Osteoblast (primary cell): Measurements from ENCODE around the gene FBXL15. TPM values are rescaled to one million over a fixed set of nuclear protein-coding genes. Genes with fewer than 3 reads are reported as not detected.

Source experiments
- DNase-seq: peaks from one replicate; pipeline ENCODE4 v3.0.0; 2011; ENCODE audit warnings: low spot score, mixed read lengths; ENCODE audit not compliant: insufficient read length; ENCODE audit errors: missing footprints
- H2AFZ ChIP-seq: 2 replicates; pipeline ENCODE4 v1.6.0; 2011; ENCODE audit warnings: mild to moderate bottlenecking, low read length
- H3K27ac ChIP-seq: 2 replicates; pipeline ENCODE4 v1.5.1; 2011; ENCODE audit warnings: mild to moderate bottlenecking, low read depth, low read length, moderate library complexity
- H3K27me3 ChIP-seq: 2 replicates; pipeline ENCODE4 v1.6.0; 2012; ENCODE audit warnings: mild to moderate bottlenecking, control low read depth, inconsistent platforms, low read length, moderate library complexity; ENCODE audit not compliant: insufficient read depth
- H3K36me3 ChIP-seq: 2 replicates; pipeline ENCODE4 v1.5.1; 2011; ENCODE audit warnings: mild to moderate bottlenecking, low read length, control low read depth, moderate library complexity; ENCODE audit not compliant: insufficient read depth
- H3K4me1 ChIP-seq: 2 replicates; pipeline ENCODE4 v1.5.1; 2011; ENCODE audit warnings: mild to moderate bottlenecking, low read length, control low read depth, moderate library complexity; ENCODE audit not compliant: insufficient read depth
- H3K4me2 ChIP-seq: 2 replicates; pipeline ENCODE4 v1.6.0; 2011; ENCODE audit warnings: mild to moderate bottlenecking, low read length; ENCODE audit not compliant: insufficient read depth
- H3K4me3 ChIP-seq: fragments of 200-600 bp; sonication (generic); 3 replicates; pipeline ENCODE4 v1.5.1; 2012; ENCODE audit warnings: mild to moderate bottlenecking, low read length, inconsistent platforms; ENCODE audit not compliant: insufficient read depth
- H3K79me2 ChIP-seq: 2 replicates; pipeline ENCODE4 v1.6.0; 2012; ENCODE audit warnings: mild to moderate bottlenecking, low read length, control low read depth, inconsistent platforms; ENCODE audit not compliant: insufficient read depth
- H3K9me3 ChIP-seq: 2 replicates; pipeline ENCODE4 v1.5.1; 2011; ENCODE audit warnings: low read depth, low read length, control low read depth
- H4K20me1 ChIP-seq: 2 replicates; pipeline ENCODE4 v1.6.0; 2012; ENCODE audit warnings: mild to moderate bottlenecking, low read length, control low read depth; ENCODE audit not compliant: insufficient read depth
- CTCF ChIP-seq: IDR thresholded peaks from 2 replicates; pipeline ENCODE4 v1.5.1; 2011; ENCODE audit warnings: mild to moderate bottlenecking, low read depth, low read length, moderate library complexity; ENCODE audit errors: extremely low read depth
- total RNA-seq: library from RNA; depleted of rRNA; stranded (reverse); fragments of >200 nt; gene quantifications from 2 replicates; pipeline ENCODE4 v1.2.3, GENCODE V29; 2012

The FBXL15 gene
- total RNA-seq, 1 donor: 9.4 TPM

DNA sequence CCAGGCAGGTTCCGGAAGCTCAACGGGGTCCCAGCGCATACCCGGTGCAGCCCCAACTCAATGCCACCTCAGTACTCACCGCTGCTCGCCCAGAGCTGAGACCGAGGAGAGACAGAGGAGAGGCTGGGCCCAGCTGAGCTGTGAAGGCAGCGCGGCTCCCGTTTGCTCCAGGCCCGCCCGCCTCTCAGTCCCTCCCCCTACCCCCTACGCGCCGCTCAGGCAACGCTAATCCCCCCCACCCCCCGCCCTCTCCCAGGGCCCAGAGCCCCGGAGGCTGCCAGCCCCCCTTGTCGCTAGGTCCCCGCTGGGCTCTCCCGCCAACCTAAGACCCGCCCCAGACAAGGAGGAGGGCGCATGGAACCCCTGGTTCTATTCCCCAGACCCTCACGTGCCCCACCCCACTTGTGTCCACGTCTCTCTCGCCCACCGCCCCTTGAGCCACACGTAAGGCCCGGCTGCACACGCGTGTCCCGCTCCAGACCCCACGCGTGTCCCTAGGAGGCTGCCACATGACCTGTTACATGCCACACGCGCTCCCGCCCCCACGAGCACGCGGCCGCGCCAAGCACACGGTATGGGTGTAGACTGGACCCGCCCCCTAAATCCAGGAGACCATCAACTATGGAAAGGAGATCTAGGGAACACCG, 1.9 kb upstream of the FBXL15 start, which contains the start of gene PSD:
PSD (minus strand) TSS at position 164 of the 647 bp plus-strand sequence. CDS start 1,747 bp downstream, outside the sequence.
- peak within 1 kb of the TSS; percentile 78 for H3K4me3 ChIP-seq
- peaks cover 28% of the 10 kb centered on the region for H3K27me3 ChIP-seq
- peaks cover 5% of the 10 kb centered on the region for H4K20me1 ChIP-seq
- H3K4me2 ChIP-seq: peak within 1 kb of the TSS; percentile 89
- H3K9me3 ChIP-seq: no peaks in the 10 kb centered on the region
- TF ChIP-seq CTCF: no peak
- H2AFZ ChIP-seq: no peak within 1 kb of the TSS
- peaks cover 20% of the 10 kb centered on the region for H3K4me1 ChIP-seq
- H3K36me3 ChIP-seq: peaks cover 8% of the 10 kb centered on the region
- no peak within 1 kb of the TSS for H3K27ac ChIP-seq
- DNase-seq: peak; percentile 43
- H3K79me2 ChIP-seq: peaks cover 8% of the 10 kb centered on the region

DNA sequence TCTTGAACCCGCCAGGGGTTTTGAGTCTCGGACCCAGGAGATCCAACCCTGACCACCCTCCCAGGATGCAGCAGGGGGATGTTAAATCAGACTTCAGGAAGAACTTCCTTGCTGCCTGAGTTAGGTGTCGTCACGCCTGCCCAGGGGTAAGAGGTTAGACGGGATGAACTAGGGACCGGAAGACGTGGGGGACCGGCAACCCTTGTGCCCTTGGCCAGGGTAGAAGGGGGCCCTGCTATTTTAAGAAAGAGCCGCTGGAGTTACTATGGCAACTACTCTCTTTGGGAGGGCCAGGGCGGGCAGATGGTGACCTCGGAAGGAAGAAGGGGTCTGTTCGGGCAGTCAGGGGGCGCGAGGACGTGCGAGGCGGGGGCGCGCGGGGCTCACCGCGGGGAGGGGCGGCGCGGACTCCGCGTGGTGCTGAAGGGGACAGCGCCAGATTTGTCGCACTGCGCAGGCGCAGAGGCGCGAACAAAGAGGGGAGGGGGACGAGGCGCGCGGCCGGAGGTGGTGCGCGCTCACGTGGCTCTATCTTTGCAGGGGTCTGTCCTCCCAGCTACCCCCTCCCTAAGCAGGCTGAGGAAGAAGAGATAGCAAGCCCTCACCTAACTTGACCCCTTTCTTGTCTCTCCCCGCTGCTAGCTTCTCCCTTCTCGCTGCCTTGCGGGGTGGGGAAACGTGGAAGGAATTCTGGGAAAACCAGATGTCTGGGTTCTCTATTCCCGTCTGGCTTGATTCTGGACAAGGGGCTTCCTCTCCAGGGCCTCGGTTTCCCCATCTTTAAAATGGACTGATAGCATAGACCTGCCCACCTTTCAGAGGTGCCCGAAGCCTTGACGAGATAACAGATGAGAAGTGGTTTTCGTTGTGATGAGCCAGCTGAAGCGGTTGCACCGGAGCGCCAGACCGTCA, 1.1 kb upstream of the FBXL15 start:
- peaks cover 5% of the 10 kb centered on the region for H4K20me1 ChIP-seq
- peak; percentile 94 for DNase-seq
- TF ChIP-seq CTCF: no peak
- H3K4me3 ChIP-seq: peak overlapping the region; percentile 78
- peaks cover 10% of the 10 kb centered on the region for H3K36me3 ChIP-seq
- peaks cover 20% of the 10 kb centered on the region for H3K4me1 ChIP-seq
- H3K9me3 ChIP-seq: no peaks in the 10 kb centered on the region
- peaks cover 26% of the 10 kb centered on the region for H3K27me3 ChIP-seq
- no peak overlapping the region for H3K27ac ChIP-seq
- peak overlapping the region; percentile 6 for H2AFZ ChIP-seq
- peaks cover 8% of the 10 kb centered on the region for H3K79me2 ChIP-seq
- H3K4me2 ChIP-seq: peak overlapping the region; percentile 89

- Histone ChIP-seq H3K79me2 (peaks cover 8% of the 10 kb centered on the region), H3K4me2 (peak overlapping the region; percentile 89), H3K36me3 (peaks cover 10% of the 10 kb centered on the region), H4K20me1 (peaks cover 5% of the 10 kb centered on the region), H3K27me3 (peaks cover 21% of the 10 kb centered on the region), H2AFZ (peak overlapping the region; percentile 95), H3K4me1 (peaks cover 20% of the 10 kb centered on the region), H3K9me3 (no peaks in the 10 kb centered on the region), H3K27ac (peak overlapping the region; percentile 49), H3K4me3 (peak overlapping the region; percentile 78)
- TF ChIP-seq CTCF: no peak
- peak; percentile 83 for DNase-seq
Observed at GRCh38 chr10:102420181-102420713, 389 bp upstream of the FBXL15 start.

DNA sequence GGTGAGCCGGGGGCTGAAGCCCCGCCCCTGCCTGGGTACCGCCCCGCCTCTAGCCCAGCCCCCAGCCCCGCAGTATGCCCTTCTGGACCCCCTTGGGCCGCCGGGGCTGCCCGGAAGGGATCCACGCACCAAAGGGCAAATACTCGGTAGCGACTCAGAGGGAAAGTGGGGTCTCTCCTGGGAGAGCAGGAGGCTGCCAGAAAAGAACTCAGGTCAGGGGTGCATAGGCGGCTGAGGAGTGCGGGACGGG, 796 bp downstream of the FBXL15 start:
- Histone ChIP-seq H3K79me2 (peaks cover 16% of the 10 kb centered on the region), H3K36me3 (peaks cover 10% of the 10 kb centered on the region), H3K4me2 (peak overlapping the region; percentile 89), H3K27me3 (peaks cover 12% of the 10 kb centered on the region), H2AFZ (peak overlapping the region; percentile 95), H3K4me1 (peaks cover 22% of the 10 kb centered on the region), H3K9me3 (no peaks in the 10 kb centered on the region), H3K4me3 (peak overlapping the region; percentile 78), H3K27ac (peak overlapping the region; percentile 69), H4K20me1 (peaks cover 12% of the 10 kb centered on the region)
- TF ChIP-seq CTCF: no peak
- peak; percentile 87 for DNase-seq
